Stimulated activated naive CD4-positive, alpha-beta T cell treated with Interleukin-2 at 50 U/mL for 16 hours (primary cell): ENCODE data around the gene KPTN.

ENCODE experiments used
- DNase-seq: peaks from one replicate; lab custom pipeline; 2025; lab: John Stamatoyannopoulos, UW

KPTN gene

DNA sequence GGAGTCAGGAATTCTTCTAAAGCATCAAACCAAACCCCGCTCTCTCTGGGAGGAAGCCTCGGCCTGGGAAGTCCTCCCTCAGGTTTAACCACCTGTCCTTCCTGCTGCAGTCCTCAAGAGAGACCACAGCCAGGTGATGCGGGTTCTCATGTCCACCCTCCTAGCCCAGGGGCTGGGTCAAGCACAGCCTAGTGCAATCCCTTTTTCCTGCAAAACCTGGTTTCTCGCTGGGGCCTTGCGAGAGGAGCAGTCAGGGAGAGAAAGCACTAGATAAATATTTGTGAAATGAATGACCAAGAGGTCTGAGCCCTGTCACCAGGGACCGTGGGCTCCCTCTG, 14.7 kb downstream of the KPTN start:
- DNase-seq = no peak

DNA sequence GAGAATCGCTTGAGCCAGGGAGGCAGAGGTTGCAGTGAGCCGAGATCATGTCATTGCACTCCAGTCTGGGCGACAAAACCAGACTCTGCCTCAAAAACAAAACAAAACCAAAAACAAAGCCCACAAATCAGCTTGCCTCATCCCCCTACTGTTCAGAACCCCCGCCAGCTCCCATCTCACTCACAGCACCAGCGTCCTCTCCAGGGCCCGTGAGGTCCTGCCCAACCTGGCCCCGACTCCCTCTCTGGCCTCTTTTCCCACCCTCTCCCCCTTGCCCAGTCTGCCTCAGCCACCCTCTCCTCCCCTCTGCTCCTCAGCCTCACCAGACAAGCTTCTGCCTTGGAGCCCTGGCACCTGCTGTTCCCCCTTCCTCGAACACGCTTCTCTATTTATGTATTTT, 16.1 kb downstream of the KPTN start:
- DNase-seq = no peak

DNA sequence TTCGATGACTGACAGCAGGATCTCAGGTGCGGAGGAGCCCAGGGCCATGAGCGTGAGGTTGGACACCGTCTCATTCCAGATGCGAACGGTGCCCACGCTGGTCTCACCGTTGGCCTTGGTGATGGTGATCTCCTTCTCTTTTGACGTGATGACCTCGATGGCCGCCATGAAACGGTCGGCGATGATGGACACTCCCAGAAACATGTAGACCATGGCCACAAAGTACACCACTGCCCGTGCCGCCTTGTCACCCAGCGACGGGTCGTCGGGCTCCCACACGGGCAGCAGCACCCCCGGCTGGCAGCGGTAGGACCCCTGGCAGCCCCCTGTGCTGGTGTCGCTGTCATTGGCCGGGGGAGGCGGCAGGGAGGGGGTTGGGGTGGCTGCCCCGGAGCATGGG, 18.1 kb downstream of the KPTN start:
- DNase-seq = no peak

DNA sequence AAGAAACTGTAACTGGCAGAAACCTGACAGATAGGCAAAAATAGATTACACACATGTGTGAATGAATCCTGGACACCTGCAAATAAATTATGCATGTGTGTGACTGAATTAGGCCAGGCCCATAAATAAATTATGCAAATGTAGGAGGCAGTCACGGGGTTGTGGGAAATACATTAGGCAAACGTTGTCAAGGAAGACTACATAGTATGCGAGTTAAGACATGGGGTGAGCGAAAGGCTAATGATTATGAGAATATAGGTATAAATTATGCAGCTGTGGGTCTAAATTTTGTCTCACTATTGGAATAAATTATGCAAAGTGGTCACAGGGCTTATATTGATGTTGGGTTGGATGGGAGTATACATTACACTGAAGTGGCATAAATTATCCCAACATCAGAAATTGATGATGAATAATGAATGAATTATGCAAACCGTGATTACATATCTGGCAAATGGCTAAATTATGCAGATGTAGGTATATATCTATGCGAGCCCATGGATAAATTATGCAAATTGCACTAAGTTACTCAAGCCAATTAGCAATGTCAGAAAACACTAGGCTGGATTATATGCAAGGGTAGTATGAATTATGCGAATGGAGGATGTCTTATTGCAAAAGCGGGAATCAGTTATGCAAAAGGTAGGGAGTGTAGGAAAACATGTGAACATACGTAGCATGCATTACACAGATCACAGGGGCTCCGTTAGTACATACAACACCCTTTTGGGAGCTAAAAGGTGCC, 19.2 kb downstream of the KPTN start:
- DNase-seq = no peak

DNA sequence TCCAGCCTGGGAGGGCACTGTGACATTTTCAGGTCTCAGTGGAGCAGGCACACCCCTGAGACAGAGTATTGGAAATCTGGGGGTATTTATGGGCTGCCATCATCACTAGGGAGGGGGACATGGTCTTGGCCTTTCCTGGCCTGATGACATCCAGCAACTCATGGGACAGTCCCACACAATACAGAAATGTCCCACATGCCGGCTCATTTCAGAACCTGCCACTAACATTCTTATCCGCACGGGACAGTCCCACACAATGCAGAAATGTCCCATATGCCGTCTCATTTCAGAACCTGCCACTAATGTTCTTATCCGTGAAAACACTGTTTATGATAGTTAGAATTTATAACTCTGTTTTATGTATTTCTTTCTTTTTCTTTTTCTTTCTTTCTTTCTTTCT, 22.1 kb downstream of the KPTN start:
- no peak for DNase-seq

DNA sequence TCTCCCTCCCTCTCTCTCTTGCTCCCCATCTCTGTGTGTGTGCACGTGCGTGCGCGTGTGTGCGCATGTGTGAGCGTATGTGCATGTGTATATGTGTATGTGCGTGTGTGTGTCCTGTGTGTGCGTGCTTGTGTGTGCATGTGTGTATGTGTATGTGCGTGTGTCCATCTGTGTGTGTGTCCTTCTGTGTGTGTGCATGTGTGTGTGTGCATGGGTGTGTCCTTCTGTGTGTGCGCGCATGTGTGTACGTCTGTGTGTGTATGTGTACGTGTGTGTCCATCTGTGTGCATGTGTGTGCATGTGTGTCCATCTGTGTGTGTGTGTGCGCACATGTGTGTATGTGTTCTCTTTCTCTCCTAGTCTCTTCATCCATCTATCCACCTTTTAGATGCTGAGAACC, 24.5 kb downstream of the KPTN start:
- no peak for DNase-seq

DNA sequence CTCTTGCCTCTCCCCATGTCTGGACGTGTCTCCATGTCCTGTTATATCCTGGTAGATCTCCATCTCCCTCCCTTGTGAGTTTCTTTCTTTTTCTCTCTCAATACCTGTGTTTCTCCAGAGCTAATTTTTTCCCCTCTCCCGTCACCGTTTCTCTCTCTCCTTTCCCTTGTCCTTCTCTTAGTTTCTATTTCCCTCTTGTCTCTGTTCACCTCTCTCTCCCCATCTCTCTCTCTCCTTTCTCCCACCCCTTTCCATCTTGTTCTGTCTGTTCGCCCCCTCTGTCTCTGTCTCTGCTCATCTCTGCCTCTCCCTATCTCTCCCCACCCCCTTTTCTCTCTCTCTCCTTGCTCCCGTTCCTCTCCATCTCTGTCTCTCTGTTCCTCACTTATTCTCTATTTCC, 25.3 kb downstream of the KPTN start:
- DNase-seq = no peak

DNA sequence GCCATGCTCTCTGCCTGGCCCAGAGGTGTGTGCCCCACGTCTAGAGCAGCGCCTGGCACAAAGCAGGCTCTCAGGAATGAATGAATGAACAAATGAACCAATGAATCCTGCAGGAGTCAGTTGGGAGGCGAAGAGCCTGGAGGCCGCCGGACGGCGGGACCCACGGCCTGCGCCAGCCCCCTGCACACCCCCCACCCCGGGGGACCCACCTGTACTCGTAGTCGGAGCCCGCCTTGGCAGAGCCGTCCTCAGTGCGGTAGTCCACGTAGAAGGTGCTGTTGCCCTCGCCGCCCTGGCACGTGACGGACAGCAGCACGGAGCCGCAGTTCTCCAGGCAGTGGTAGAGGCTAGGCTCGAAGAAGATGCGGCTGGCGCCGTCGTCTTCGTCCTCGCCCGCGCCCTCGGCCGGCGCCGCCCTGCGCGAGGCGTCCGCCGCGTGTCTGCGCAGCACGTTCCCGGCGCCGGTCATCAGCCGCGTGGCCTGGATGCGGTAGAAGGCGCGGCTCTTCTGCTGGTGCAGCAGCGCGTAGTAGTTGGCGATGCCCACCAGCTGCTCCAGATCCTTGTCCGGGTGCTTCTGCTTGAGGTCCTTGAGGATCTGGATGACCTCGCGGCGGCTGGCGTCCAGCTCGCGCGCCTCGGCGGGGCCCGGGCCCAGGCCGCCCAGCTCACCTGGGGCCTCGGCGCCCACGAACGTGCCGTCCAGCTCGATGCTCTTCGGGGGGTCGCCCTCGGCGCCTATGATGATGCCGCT, 27.1 kb downstream of the KPTN start:
- DNase-seq = no peak

DNA sequence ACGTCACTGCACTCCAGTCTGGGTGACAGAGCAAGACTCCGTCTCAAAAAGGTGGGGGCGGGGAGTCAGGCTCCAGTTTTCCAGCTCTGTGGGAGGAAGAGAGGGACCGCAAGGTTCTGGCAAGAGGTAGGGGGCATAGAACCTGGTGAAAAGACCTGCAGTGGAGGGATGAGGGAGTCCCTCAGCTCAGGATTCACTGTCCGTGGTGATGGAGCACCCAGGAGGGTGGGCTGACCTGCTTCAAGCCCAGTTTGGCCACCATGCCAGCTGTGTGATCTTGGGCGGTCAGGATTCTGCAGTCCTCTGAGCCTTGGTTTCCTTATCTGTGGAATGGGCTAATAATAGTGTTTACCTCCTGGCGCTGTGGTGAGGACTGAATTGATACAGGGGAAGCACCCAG, 33.5 kb downstream of the KPTN start:
- no peak for DNase-seq

DNA sequence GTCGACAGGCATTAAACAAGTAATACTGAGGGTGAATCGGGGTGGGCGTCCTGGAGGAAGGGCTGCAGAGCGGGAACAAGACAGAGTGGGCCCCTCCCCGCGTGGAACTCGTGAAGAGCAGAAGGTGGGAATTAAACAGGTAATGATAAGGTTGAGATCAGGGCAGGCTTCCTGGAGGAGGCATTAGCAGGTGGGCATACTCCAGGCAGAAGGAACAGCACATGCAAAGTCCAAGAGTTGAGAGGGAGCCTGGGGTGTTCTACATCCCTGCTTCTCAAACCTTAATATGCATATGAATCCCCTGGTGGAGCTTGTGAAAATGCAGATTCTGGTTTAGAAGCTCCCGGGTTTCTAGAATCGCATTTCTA, 35.7 kb downstream of the KPTN start:
- DNase-seq = no peak

DNA sequence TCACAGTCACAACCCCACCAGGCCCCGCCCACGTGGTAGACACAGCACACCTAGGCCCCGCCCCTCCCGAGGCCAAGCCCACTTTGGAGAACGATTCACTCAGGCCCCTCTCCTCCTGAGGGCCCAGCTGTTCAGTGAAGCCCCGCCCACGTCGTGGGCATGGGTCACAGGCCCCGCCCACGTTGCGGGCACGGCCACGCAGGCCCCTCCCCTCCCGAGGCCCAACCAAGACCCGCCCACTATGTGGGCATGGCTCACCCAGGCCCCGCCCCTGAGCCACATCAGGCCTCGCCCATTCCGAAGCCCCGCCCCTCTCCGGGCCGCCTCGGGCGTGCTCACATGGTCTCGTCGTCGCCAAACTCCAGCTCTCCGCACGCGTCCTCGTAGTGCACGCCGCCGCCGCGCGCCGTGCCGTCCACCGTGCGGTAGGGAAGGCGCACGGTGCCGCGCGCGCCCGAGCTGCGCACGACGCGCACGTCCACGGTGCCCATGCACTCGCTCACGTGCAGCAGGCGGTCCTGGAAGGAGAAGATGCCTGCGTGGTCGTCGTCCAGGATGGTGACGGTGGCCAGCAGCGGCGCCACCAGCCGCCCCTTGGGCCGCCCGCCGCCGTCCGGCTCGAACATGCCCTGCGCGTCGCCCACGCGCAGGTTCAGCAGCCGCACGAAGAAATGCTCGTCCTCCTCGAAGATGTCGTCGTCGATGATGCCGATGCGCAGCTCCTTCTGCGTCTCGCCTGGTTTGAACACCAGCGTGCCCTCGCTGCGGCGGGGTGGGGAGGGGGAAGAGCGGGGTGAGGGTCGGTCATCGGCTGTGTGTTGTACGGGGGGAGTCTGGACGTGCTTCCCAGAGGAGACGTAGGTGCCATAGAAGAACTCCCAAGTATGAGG, 36.3 kb downstream of the KPTN start:
- peak; percentile 47 for DNase-seq

DNA sequence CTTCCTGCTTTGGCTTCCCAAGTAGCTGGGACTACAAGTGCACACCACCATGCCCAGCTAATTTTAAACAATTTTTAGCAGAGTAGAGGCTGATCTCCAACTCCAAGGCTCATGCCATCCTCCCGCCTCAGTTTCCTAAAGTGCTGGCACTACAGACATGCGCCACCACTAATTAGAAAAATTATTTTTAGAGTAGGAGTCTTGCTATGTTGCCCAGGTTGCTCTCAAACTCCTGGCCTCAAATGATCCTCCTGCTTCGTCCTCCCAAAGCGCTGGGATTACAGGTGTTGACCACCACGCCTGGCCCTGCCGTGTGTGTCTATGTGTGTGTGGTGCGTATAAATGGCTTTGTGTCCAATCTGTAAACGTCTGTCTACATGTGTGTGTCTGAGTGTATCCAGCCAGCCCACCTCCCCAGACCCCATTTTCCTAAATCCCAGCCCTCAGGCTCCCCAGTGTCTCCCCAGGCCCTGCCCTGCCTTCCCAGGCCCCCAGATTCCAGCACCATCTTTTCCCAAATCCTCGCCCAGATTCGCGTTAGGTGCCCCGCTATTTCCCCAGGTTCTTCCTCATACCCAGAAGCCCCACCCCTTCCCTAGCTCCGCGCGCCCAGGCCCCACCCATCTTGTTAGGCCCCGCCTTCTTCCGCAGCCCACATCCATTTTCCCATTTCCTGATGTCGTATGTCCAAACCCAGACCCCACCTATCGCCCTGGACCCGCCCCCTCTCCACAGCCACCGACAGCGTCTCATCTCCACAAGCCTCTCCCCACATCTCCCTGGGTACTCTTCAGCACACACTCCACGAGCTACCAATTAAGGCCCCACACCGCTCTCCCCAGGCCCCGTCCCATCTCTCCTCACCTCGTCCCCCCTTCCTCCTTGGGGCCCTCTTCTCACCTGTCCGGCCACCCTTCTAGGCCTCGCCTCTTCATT, 37.2 kb downstream of the KPTN start:
- no peak for DNase-seq

DNA sequence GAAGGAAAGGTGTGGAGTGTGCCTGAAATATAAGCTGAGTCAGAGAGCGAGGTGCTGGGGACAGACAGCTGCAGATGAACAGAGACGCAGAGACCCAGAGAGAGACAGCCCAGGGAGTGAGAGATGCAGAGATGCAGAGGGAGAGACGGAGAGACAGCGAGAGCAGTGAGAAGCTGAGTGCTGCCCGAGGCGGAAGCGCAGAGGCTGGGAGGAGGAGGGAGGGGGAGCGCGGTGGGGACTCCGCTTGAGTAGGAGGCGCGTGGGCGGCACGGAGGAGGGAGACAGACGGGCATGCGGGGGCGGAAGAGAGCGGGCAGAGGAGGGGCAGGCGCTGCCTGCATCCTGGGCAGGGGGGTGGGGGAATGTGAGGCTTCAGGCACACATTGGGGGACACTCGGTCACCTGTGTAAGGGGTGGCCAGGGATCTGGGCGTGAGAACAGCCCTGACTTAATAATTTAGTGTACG, 38.0 kb downstream of the KPTN start:
- DNase-seq = peak; percentile 50

DNA sequence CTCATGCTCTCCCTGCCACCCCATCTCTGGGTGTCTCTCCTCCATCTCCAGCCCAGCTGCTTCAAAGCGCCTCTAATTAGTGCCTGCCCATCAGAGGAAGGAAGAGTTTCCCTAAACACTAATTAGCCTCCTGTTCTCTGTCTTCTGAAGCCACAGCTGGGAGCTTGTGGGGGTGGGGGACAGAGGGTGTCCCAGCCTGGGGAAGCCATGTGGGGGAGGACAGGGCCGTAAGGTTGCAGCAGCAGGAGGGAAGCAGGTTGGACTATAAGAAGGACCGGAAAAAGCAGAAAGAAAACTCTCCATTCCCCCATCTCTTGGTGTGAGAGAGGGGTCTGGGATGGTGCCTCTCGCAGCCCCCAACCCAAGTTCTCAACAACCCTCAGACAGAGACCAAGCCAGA, 38.5 kb downstream of the KPTN start:
- no peak for DNase-seq

DNA sequence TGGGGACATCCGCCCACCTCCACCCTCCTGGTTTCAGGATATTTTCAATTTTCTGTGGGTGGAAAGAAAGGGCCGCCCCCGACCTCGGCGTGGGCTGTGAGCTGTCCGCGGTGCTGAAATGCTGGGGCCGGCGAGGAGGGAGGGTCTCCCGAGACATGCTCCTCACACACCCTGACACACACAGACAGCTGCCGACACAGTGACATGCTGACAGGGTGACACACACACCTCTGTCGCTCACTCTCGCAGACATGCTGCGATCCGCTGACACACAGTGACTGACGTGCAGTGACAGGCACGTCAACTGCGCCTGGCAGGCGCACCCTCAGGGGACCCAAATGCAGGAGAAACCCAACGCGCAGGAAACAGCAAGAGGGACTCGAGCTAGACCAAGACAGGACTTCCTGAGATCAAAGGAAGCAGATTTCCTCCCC, 39.6 kb downstream of the KPTN start:
- no peak for DNase-seq

DNA sequence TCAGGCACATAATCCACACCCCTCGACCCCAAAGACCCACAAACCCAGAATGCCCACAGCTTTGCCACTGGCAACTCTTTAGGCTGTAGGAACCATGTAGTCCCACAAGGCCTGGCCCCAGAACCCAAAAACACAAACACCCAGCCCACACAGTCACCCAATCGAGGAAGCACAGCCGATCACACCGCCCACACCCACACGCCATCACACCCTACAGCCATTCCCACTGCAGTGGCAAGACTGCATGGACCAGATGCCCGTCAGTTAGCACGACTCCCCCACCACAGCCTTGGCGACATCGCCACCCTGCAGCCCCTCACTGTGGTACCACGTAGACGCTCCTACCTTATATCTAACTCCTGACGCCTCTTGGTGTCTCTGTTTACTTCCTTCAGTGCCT, 40.7 kb downstream of the KPTN start:
- DNase-seq = no peak

DNA sequence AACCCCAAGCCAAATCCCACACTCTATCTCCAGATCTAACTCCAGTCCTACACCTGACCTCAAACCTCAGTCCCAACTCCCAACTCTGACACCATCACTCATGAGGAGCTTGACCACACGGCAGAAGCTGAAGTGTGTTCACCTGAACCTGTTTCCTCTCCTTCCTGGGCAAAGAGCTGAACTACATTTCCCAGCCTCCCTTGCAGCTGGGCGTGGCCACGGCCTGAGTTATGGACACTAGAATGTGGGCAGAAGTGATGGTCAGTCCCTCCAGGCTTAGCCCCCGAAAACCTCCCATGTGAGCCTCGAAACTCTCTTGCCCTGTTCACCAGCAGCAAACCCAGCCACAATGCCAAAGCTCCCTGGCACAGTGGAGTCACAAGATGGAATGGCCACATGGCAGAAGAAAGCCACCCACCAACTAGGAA, 45.2 kb downstream of the KPTN start:
- no peak for DNase-seq

DNA sequence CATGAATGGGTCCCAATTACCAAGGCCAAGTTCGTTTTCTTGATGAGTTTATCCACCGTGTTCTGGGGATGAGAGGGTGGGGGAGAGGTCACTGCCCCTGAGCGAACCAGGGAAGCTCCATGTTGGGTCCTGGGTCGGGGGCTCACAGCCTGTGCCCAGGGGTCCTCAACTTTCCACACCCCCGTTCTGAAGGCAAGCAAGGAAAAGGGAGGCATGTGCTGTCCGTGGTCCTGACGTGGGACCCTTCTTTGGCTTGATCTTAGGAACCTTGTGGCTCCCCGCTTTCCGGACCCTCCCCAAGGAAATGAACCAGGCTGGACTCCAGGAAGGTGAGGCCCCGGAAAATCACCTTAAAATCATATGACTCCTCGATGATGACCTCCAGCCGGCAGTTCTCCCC, 46.5 kb downstream of the KPTN start:
- DNase-seq = no peak

DNA sequence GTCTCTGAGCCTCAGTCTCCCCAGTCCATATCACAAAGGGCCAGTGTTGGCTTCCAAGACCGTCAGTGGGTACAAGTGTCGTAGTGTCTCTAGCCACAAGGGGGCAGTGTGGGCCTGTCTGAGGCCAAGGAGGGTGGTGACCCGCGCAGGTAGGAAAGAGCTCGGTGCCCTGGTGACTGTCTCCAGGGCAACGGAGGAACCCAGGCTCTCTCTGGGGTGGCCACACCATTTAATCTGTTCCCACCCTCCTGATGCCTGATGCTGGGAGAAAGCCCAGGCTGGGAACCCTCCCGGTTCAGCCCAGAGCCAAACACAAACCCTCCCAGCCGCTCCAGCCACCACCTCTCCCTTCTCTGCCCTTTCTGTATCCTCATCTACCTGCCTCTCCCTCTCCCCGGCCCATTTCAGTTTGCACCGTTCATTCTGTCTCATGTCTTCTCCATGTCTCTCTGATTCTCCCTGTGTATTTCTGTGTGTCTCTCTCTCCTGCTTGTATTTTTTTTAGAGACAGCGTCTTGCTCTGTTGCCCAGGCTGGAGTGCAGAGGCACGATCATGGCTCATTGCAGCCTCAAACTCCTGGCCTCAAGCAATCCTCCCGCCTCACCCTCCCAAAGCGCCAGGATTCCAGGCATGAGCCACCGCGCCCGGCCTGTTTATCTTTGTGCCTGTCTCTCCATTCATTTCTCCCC, 47.2 kb downstream of the KPTN start:
- DNase-seq = peak; percentile 67

DNA sequence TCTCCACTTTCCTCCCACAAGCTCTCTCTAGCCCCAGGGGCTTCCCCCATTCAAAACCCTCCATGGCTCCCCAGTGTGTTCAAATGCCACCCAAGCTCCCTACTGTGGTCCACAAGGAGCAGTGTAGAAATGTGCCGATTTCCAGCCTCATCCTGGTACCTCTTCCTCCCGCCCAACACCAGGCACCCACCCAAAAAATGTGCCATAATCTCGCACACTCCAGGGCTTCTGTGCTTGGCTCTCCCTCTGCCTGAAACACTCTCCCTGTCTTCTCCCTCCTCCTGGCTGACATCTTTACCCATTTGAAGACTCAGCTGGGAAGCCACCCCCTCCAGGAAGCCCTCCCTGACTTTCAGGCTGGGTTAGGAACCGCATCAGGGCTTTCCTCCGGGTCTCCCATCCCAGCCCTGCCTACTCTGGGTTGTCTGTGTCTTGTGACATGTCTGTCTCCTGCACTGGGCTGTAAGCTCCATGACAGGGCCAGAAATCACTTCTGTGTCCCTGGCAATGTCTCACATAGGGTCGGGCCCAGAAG, 48.1 kb downstream of the KPTN start:
- DNase-seq = no peak

DNA sequence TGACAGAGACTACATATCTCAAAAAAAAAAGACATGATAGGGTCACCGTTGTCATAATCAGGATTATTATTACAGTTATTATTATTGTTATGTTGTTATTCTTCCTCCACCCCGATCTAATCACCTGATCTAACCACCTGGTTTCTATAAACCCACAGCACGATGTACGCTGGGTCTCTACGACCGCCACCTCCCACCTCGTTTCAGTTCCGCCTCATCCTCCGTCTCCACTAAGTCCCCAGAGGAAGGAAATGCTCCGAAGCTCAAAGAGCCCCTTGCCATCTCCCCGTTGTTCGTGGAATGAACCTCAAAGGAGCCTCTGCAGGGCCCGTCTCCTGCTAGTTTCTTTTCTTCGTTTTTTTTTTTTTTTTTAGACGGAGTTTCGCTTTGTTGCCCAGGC, 48.8 kb downstream of the KPTN start:
- no peak for DNase-seq
